ENCODE results near the gene CYP1A1. TPM values are rescaled to one million over a fixed set of nuclear protein-coding genes. Genes with fewer than 3 reads are reported as not detected.

The CYP1A1 gene
- total and polyA plus RNA-seq, 2 of the 13 experiments (the other 11 are each of a cell fraction or from before 2014, with no cell fraction given) = 7.9 to 8.0 TPM

- TF ChIP-seq, protein P1, sequence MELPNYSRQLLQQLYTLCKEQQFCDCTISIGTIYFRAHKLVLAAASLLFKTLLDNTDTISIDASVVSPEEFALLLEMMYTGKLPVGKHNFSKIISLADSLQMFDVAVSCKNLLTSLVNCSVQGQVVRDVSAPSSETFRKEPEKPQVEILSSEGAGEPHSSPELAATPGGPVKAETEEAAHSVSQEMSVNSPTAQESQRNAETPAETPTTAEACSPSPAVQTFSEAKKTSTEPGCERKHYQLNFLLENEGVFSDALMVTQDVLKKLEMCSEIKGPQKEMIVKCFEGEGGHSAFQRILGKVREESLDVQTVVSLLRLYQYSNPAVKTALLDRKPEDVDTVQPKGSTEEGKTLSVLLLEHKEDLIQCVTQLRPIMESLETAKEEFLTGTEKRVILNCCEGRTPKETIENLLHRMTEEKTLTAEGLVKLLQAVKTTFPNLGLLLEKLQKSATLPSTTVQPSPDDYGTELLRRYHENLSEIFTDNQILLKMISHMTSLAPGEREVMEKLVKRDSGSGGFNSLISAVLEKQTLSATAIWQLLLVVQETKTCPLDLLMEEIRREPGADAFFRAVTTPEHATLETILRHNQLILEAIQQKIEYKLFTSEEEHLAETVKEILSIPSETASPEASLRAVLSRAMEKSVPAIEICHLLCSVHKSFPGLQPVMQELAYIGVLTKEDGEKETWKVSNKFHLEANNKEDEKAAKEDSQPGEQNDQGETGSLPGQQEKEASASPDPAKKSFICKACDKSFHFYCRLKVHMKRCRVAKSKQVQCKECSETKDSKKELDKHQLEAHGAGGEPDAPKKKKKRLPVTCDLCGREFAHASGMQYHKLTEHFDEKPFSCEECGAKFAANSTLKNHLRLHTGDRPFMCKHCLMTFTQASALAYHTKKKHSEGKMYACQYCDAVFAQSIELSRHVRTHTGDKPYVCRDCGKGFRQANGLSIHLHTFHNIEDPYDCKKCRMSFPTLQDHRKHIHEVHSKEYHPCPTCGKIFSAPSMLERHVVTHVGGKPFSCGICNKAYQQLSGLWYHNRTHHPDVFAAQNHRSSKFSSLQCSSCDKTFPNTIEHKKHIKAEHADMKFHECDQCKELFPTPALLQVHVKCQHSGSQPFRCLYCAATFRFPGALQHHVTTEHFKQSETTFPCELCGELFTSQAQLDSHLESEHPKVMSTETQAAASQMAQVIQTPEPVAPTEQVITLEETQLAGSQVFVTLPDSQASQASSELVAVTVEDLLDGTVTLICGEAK (IDR thresholded peaks at IDR 0.05) = peak; percentile 90
- TF ChIP-seq, protein P1 (CRISPR knock-in tag; IDR thresholded peaks at IDR 0.05) = 0 out of 2 replicates have a peak, but pooled peaks have one; percentile 54
- TF ChIP-seq, protein P2, sequence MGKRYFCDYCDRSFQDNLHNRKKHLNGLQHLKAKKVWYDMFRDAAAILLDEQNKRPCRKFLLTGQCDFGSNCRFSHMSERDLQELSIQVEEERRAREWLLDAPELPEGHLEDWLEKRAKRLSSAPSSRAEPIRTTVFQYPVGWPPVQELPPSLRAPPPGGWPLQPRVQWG (CRISPR knock-in tag; IDR thresholded peaks at IDR 0.05; ENCODE audit: borderline replicate concordance, low read depth) = no peak
- TF ChIP-seq ZNF607 (CRISPR knock-in tag; IDR thresholded peaks at IDR 0.05; ENCODE audit: borderline replicate concordance) (0 out of 2 replicates have a peak, but pooled peaks have one; percentile 54), DMAP1 (CRISPR knock-in tag; IDR thresholded peaks at IDR 0.05) (peak; percentile 88), ZSCAN21 (CRISPR knock-in tag; IDR thresholded peaks at IDR 0.05; ENCODE audit: borderline replicate concordance) (peak; percentile 44; the same call in 1 of the 2 replicates), SRF (IDR thresholded peaks at IDR 0.05; ENCODE audit: low read depth, low read length) (0 out of 2 replicates have a peak, but pooled peaks have one; percentile 36), SP4 (CRISPR knock-in tag; IDR thresholded peaks at IDR 0.05) (peak; percentile 78), TCF7 (IDR thresholded peaks at IDR 0.05; ENCODE audit: low read depth) (no peak), HCFC1 (IDR thresholded peaks at IDR 0.05; ENCODE audit: low read depth, low read length) (peak; percentile 64), GFI1 (CRISPR knock-in tag; IDR thresholded peaks at IDR 0.05; ENCODE audit: borderline replicate concordance) (peak; percentile 54; the same call in 1 of the 2 replicates), YEATS4 (CRISPR knock-in tag; IDR thresholded peaks at IDR 0.05; ENCODE audit: borderline replicate concordance) (peak; percentile 84), KAT7 (CRISPR knock-in tag; IDR thresholded peaks at IDR 0.05; ENCODE audit: borderline replicate concordance) (peak; percentile 78), HOXD1 (CRISPR knock-in tag; IDR thresholded peaks at IDR 0.05) (no peak), ZNF619 (CRISPR knock-in tag; IDR thresholded peaks at IDR 0.05) (no peak)
- TF ChIP-seq, protein P3, sequence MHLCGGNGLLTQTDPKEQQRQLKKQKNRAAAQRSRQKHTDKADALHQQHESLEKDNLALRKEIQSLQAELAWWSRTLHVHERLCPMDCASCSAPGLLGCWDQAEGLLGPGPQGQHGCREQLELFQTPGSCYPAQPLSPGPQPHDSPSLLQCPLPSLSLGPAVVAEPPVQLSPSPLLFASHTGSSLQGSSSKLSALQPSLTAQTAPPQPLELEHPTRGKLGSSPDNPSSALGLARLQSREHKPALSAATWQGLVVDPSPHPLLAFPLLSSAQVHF (CRISPR knock-in tag; IDR thresholded peaks at IDR 0.05) = 0 out of 2 replicates have a peak, but pooled peaks have one; percentile 35
- TF ChIP-seq, protein P4, sequence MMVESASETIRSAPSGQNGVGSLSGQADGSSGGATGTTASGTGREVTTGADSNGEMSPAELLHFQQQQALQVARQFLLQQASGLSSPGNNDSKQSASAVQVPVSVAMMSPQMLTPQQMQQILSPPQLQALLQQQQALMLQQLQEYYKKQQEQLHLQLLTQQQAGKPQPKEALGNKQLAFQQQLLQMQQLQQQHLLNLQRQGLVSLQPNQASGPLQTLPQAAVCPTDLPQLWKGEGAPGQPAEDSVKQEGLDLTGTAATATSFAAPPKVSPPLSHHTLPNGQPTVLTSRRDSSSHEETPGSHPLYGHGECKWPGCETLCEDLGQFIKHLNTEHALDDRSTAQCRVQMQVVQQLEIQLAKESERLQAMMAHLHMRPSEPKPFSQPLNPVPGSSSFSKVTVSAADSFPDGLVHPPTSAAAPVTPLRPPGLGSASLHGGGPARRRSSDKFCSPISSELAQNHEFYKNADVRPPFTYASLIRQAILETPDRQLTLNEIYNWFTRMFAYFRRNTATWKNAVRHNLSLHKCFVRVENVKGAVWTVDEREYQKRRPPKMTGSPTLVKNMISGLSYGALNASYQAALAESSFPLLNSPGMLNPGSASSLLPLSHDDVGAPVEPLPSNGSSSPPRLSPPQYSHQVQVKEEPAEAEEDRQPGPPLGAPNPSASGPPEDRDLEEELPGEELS (CRISPR knock-in tag; IDR thresholded peaks at IDR 0.05) = peak; percentile 20; the same call in 1 of the 2 replicates
Measured at GRCh38 chr15:74695597-74696397, 29.5 kb downstream of the CYP1A1 start, which contains the start of gene EDC3 (continued).
